Endothelial cell of umbilical vein (primary cell): ENCODE results near the gene RPS6KA3. TPM values are rescaled to one million over a fixed set of nuclear protein-coding genes. Genes with fewer than 3 reads are reported as not detected.
"Not testable (repeated sequence)": the region's sequence is repeated elsewhere in the genome, so short reads cannot be mapped to it uniquely, and the experiment has no call there.

Experiments used
- BruUV-seq: library from RNA; stranded (reverse); fragments of 400-500 nt; replicated peaks from 2 replicates; lab custom pipeline; 2021; lab: Mats Ljungman, UMichigan
- CTCF ChIA-PET: fragments of 300-600, 350-600 bp; sonication (Branson Sonifier 250); formaldehyde crosslinking; loops from one replicate; lab custom pipeline; 2021; ENCODE audit warnings: antibody characterized with exemption, inconsistent platforms; lab: Charles Lee
- POLR2A ChIA-PET: fragments of 300-600, 350-600 bp; sonication (Branson Sonifier 250); formaldehyde crosslinking; loops from one replicate; lab custom pipeline; 2021; ENCODE audit warnings: antibody characterized with exemption, inconsistent platforms; lab: Charles Lee
- DNase-seq: peaks from one replicate; pipeline ENCODE4 v3.0.0-alpha.2; 2011; ENCODE audit warnings: low read depth, low spot score
- FAIRE-seq: peaks from 2 replicates; lab custom pipeline; 2011; peaks lifted over from hg19 to GRCh38; lab: Jason Lieb, UNC
- H2AFZ ChIP-seq: 2 replicates; pipeline ENCODE4 v1.6.0; 2012; ENCODE audit warnings: low read depth, low read length, control low read depth, inconsistent platforms
- H3K27ac ChIP-seq: 2 replicates; pipeline ENCODE4 v1.5.1; 2011; ENCODE audit warnings: low read depth, mild to moderate bottlenecking, control low read depth, low read length, moderate library complexity; ENCODE audit not compliant: insufficient read depth
- H3K27me3 ChIP-seq, 2 experiments: 2 replicates each; pipeline versions ENCODE4 v1.6.0 to v1.6.1; 2011; ENCODE audit warnings: low read length in 2 of 2, mixed read lengths in 1 of 2; ENCODE audit not compliant: control insufficient read depth in 2 of 2, insufficient read depth in 2 of 2
- H3K36me3 ChIP-seq, 2 experiments: 2 replicates in 1 of 2; 3 replicates in 1 of 2; pipeline ENCODE4 v1.5.1; 2011; ENCODE audit warnings: low read length in 2 of 2, mild to moderate bottlenecking in 1 of 2, moderate library complexity in 1 of 2; ENCODE audit not compliant: control insufficient read depth in 2 of 2, insufficient read depth in 2 of 2; ENCODE audit errors: extremely low read depth in 1 of 2
- H3K4me1 ChIP-seq: 3 replicates; pipeline ENCODE4 v1.5.1; 2011; ENCODE audit warnings: mild to moderate bottlenecking, low read length; ENCODE audit not compliant: control insufficient read depth, insufficient read depth; ENCODE audit errors: extremely low read depth
- H3K4me2 ChIP-seq: 2 replicates; pipeline ENCODE4 v1.6.1; 2011; ENCODE audit warnings: low read length, control low read depth, mixed read lengths; ENCODE audit not compliant: insufficient read depth
- H3K4me3 ChIP-seq, 3 experiments: fragments of 200-600 bp in 1 of 3; sonication (generic), shearing (Covaris generic) in 1 of 3; replicated peaks in 1 of 3; 2 replicates each; pipeline ENCODE4 v1.5.1; 2011 to 2016; ENCODE audit warnings: control low read depth in 3 of 3, low read length in 3 of 3, mild to moderate bottlenecking in 2 of 3, inconsistent platforms in 1 of 3, low read depth in 1 of 3, moderate library complexity in 1 of 3; ENCODE audit not compliant: insufficient read depth in 1 of 3
- H3K79me2 ChIP-seq: 2 replicates; pipeline ENCODE4 v1.6.0; 2012; ENCODE audit warnings: low read length, inconsistent platforms; ENCODE audit not compliant: control insufficient read depth, insufficient read depth
- H3K9ac ChIP-seq: replicated peaks from 2 replicates; pipeline ENCODE3; 2011; ENCODE audit warnings: low read length, control low read depth; ENCODE audit not compliant: insufficient read depth; ENCODE audit errors: extremely low read depth
- H3K9me1 ChIP-seq: replicated peaks from 3 replicates; pipeline ENCODE4 v1.6.0; 2011; ENCODE audit warnings: mild to moderate bottlenecking, low read length; ENCODE audit not compliant: control insufficient read depth, insufficient read depth; ENCODE audit errors: extremely low read depth
- H3K9me3 ChIP-seq: replicated peaks from 2 replicates; pipeline ENCODE4 v1.5.1; 2012; ENCODE audit warnings: low read length, inconsistent platforms; ENCODE audit not compliant: control insufficient read depth, insufficient read depth
- H4K20me1 ChIP-seq: replicated peaks from 2 replicates; pipeline ENCODE3; 2011; ENCODE audit warnings: mild to moderate bottlenecking, low read length; ENCODE audit not compliant: control insufficient read depth, insufficient read depth; ENCODE audit errors: extremely low read depth
- CTCF ChIP-seq, 2 donors: IDR thresholded peaks; 1 replicate in 1 of 2; 2 replicates in 1 of 2; pipeline ENCODE4 v1.5.1; 2011; ENCODE audit warnings: low read length in 2 of 2, mild to moderate bottlenecking in 2 of 2, moderate library complexity in 2 of 2, control low read depth in 1 of 2, inconsistent platforms in 1 of 2, low read depth in 1 of 2; ENCODE audit not compliant: insufficient read depth in 1 of 2; ENCODE audit errors: extremely low read depth in 1 of 2
- EZH2 ChIP-seq: IDR thresholded peaks from 2 replicates; pipeline ENCODE4 v1.6.1; 2012; ENCODE audit warnings: borderline replicate concordance, low read depth, mild to moderate bottlenecking, moderate library complexity, low read length, inconsistent platforms; ENCODE audit not compliant: severe bottlenecking
- FOS ChIP-seq: IDR thresholded peaks from 2 replicates; pipeline ENCODE4 v1.6.1; 2011; ENCODE audit warnings: mild to moderate bottlenecking, low read length, moderate library complexity, borderline replicate concordance; ENCODE audit not compliant: insufficient read depth
- JUN ChIP-seq: IDR thresholded peaks from 2 replicates; pipeline ENCODE4 v1.6.1; 2011; ENCODE audit warnings: borderline replicate concordance, low read depth; ENCODE audit not compliant: insufficient read length, insufficient read depth
- MYC ChIP-seq: IDR thresholded peaks from one replicate; pipeline ENCODE4 v1.6.1; 2011; ENCODE audit warnings: mild to moderate bottlenecking, low read depth, low read length
- POLR2A ChIP-seq: IDR thresholded peaks from 2 replicates; pipeline ENCODE4 v1.6.1; 2012; ENCODE audit warnings: low read depth, mild to moderate bottlenecking, control low read depth, low read length
- POLR2AphosphoS5 ChIP-seq: IDR thresholded peaks from 2 replicates; pipeline ENCODE4 v1.6.1; 2012; ENCODE audit warnings: low read depth, mild to moderate bottlenecking, control low read depth, low read length, moderate library complexity; ENCODE audit not compliant: insufficient read depth
- dilution Hi-C: fragments of 300-500 bp; cut with MboI; formaldehyde crosslinking; loops from one replicate; pipeline ENCODE4 v1.15.0; 2019; ENCODE audit warnings: low sequenced_read_pairs; ENCODE audit not compliant: extremely low pct_ligation_motif_present
- intact Hi-C: fragments of 100-400 bp; cut with micrococcal nuclease; formaldehyde crosslinking; loops from one replicate; pipeline ENCODE4 v1.10.0; 2022
- polyA plus RNA-seq, 4 experiments: library from polyadenylated mRNA; depleted of rRNA in 3 of 4; stranded (reverse) in 3 of 4; unstranded in 1 of 4; fragments of >200 nt; gene quantifications; 2 replicates each; pipeline versions ENCODE4 v1.2.1 to v1.2.3, GENCODE V29; 2011 to 2012; ENCODE audit warnings: missing spikeins in 1 of 4
- total RNA-seq: library from RNA; stranded (reverse); gene quantifications from 2 replicates; pipeline ENCODE4 v1.2.3, GENCODE V29; 2021

The RPS6KA3 gene
- total and polyA plus RNA-seq, 2 donors (not counting 3 experiments of a cell fraction or from before 2014, with no cell fraction given), result 24.4 to 61.6 TPM

DNA sequence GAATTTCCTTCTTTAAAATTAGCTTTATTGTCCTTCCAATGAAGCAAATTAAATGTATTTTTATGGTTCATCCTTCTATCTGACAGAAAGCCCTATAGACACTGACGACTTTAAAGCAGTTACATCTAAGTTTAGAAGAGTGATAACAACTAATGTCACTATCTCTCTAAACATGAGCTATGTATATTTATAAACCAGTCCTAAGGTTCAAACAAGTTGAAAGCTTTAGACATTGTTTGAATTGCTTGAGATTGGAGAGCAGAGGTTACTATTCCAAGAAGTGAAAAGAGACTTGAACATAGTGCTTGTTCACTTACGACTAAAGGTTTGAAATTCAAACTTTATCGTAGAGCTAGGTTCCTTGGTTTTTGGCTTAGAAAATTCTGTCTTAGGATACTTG is 94.8 kb downstream of the RPS6KA3 start:
- dilution Hi-C loops, result no loop called here

GRCh38 chrX:20162516-20162915 is 104.2 kb downstream of the RPS6KA3 start:
- H2AFZ ChIP-seq, DNase-seq, POLR2A ChIA-PET, CTCF ChIA-PET, H3K9me3 ChIP-seq, H3K27me3 ChIP-seq, H4K20me1 ChIP-seq, H3K79me2 ChIP-seq, H3K4me3 ChIP-seq, H3K4me1 ChIP-seq, BruUV-seq, FAIRE-seq, H3K27ac ChIP-seq, intact Hi-C loops, H3K9me1 ChIP-seq, dilution Hi-C loops, H3K36me3 ChIP-seq, H3K4me2 ChIP-seq, H3K9ac ChIP-seq: not testable (repeated sequence)

More for the DNA sequence above, 94.8 kb downstream of the RPS6KA3 start:
- ChIA-PET CTCF (no interaction called here), POLR2A (no interaction called here)
- H3K4me1 ChIP-seq, result no peaks in the 10 kb centered on the region
- intact Hi-C loops, result no loop called here
- H3K79me2 ChIP-seq, result no peaks in the 10 kb centered on the region
- TF ChIP-seq CTCF (IDR thresholded peaks at IDR 0.05; ENCODE audit: extremely low read depth in 1 of 2, insufficient read depth in 1 of 2, low read depth in 1 of 2, low read length in 2 of 2), result no peak
- TF ChIP-seq JUN, result no peak
- TF ChIP-seq FOS, result no peak
- TF ChIP-seq EZH2, result no peak
- no peak for TF ChIP-seq POLR2A
- no peak for TF ChIP-seq POLR2AphosphoS5
- TF ChIP-seq MYC, result no peak
- no peak overlapping the region for H3K4me3 ChIP-seq
- DNase-seq (no peak), FAIRE-seq (no peak)
- H3K27me3 ChIP-seq, result no peaks in the 10 kb centered on the region
- no TSS peak for BruUV-seq
- H3K9ac ChIP-seq, result no peak overlapping the region
- H2AFZ ChIP-seq, result no peak overlapping the region
- no peaks in the 10 kb centered on the region for H4K20me1 ChIP-seq
- no peak overlapping the region for H3K27ac ChIP-seq
- H3K4me2 ChIP-seq, result no peak overlapping the region
- H3K36me3 ChIP-seq, result peaks cover 0 to 4% of the 10 kb centered on the region in 2 experiments
- H3K9me3 ChIP-seq, result no peaks in the 10 kb centered on the region
- no peaks in the 10 kb centered on the region for H3K9me1 ChIP-seq
